HAP-1 (cell line): ENCODE data around the gene PRKD1.
"Not testable (repeated sequence)": the region's sequence is repeated elsewhere in the genome, so short reads cannot be mapped to it uniquely, and the experiment has no call there.

Source experiments
- DNase-seq, 2 experiments: peaks; one replicate each; pipeline ENCODE4 v3.0.0-alpha.2; 2016 to 2020; ENCODE audit warnings: low spot score in 2 of 2
- H3K27me3 ChIP-seq: fragments of 250-450 bp; sonication (Bioruptor Pico); 2 replicates; pipeline ENCODE4 v1.5.1; 2020; ENCODE audit warnings: low read depth, mild to moderate bottlenecking, moderate library complexity
- H3K36me3 ChIP-seq: fragments of 250-450 bp; sonication (Bioruptor Pico); replicated peaks from 2 replicates; pipeline ENCODE4 v1.5.1; 2020; ENCODE audit warnings: mild to moderate bottlenecking
- H3K4me1 ChIP-seq: fragments of 250-450 bp; sonication (Bioruptor Pico); 2 replicates; pipeline ENCODE4 v1.5.1; 2020; ENCODE audit warnings: mild to moderate bottlenecking
- H3K4me3 ChIP-seq: fragments of 250-450 bp; sonication (Bioruptor Pico); 2 replicates; pipeline ENCODE4 v1.5.1; 2020; ENCODE audit warnings: mild to moderate bottlenecking, moderate library complexity
- H3K9me3 ChIP-seq: fragments of 250-450 bp; sonication (Bioruptor Pico); 2 replicates; pipeline ENCODE4 v1.5.1; 2020; ENCODE audit warnings: mild to moderate bottlenecking, moderate library complexity
- in situ Hi-C: fragments of 300-500 bp; cut with MboI; formaldehyde crosslinking; loops from 3 replicates; pipeline ENCODE4 v1.14.3; 2020; ENCODE audit warnings: low sequenced_read_pairs, inconsistent platforms, mixed read lengths

The PRKD1 gene

DNA sequence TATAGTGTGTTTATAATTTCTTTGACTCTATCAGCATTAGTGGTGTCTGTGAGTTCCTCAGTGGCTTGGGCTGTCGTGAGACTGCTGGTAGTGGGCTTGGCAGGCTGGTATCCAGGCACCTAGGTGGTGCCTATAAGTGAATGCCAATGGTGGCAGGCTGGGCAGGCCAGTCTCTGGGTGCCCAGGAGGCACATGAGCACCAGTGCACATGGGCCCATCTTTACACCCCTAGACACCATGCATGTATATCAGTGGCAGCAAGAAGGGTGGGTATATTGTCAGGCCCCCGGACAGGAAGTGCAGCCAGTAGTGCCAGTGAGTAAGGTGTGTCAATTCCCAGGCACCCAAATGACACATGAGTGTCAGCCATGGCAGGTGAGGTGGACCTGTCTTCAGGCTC lies 138.2 kb downstream of the PRKD1 start:
- H3K27me3 ChIP-seq, result no peaks in the 10 kb centered on the region
- DNase-seq, result no peak
- H3K9me3 ChIP-seq, result no peaks in the 10 kb centered on the region; the same call in 1 of the 2 replicates
- H3K4me3 ChIP-seq, result no peak overlapping the region
- H3K36me3 ChIP-seq, result no peaks in the 10 kb centered on the region
- no peaks in the 10 kb centered on the region for H3K4me1 ChIP-seq
- in situ Hi-C loops, result no loop called here

DNA sequence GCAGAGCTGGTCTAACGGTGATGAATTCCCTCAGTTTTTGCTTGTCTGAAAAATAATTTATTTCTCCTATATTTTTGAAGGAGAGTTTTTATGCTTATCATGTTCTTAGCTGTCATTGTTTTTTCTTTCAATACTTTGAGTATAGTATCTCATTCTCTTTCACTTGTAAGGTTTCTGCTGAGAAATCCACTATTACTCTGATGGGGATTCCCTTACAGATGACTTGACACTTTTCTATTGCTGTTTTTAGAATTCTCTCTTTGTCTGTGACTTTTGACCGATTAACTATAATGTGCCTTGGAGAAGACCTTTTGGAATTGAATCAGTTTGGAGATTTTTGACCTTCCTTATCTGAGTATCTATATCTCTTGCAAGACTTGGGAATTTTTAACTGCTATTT lies 139.6 kb downstream of the PRKD1 start:
- Histone ChIP-seq H3K9me3 (peaks cover 6% of the 10 kb centered on the region), H3K27me3 (no peaks in the 10 kb centered on the region), H3K4me1 (no peaks in the 10 kb centered on the region), H3K36me3 (no peaks in the 10 kb centered on the region), H3K4me3 (no peak overlapping the region)
- in situ Hi-C loops, result no loop called here
- no peak for DNase-seq

DNA sequence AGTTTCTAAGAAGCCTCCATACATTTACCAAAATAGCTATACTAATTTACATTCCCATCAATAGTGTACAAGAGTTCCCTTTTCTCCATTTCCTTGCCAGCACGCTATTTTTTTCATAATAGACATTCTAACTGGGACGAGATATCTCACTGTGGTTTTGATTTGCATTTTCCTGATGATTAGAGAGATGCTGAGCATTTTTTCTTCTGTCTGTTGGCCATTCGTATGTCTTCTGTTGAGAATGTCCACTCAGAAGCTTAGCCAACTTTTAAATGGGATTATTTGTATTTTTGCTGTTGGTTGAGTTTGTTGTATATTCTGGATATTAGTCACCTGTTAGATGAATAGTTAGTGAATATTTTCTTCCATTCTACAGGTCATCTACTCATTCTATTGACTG lies 144.1 kb downstream of the PRKD1 start:
- no peak for DNase-seq
- peaks cover 6% of the 10 kb centered on the region for H3K9me3 ChIP-seq
- in situ Hi-C loops, result no loop called here
- no peaks in the 10 kb centered on the region for H3K27me3 ChIP-seq
- H3K36me3 ChIP-seq, result no peaks in the 10 kb centered on the region
- no peaks in the 10 kb centered on the region for H3K4me1 ChIP-seq
- no peak overlapping the region for H3K4me3 ChIP-seq

DNA sequence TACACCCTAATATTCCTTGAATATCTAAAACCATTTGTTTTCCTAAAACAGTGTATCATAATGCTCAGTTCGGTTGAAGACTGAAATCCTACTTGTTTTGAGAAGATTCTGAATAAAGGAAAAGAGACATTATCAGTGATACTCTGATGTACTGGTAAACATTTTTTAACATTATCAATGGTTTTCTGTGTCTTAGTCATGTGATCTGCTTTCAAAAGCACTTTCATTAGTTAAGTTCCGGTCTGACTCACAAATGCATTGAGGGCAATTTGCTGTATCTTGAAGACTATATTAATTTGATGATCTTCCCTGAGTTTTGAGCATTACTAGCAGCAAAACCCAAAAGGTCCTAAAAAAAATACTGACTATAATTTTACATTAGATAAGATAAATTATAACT lies 145.6 kb downstream of the PRKD1 start:
- Histone ChIP-seq H3K36me3 (no peaks in the 10 kb centered on the region), H3K4me1 (no peaks in the 10 kb centered on the region), H3K9me3 (peaks cover 6% of the 10 kb centered on the region), H3K27me3 (no peaks in the 10 kb centered on the region), H3K4me3 (no peak overlapping the region)
- in situ Hi-C loops, result no loop called here
- no peak for DNase-seq

DNA sequence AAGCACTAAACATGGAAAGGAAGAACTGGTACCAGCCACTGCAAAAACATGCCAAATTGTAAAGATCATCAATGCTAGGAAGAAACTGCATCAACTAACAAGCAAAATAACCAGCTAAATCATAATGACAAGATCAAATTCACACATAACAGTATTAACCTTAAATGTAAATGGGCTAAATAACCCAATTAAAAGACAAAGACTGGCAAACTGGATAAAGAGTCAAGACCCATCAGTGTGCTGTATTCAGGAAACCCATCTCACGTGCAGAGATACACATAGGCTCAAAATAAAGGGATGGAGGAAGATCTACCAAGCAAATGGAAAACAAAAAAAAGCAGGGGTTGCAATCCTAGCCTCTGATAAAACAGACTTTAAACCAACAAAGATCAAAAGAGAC lies 150.5 kb downstream of the PRKD1 start:
- H3K27me3 ChIP-seq, H3K9me3 ChIP-seq, H3K4me3 ChIP-seq, H3K36me3 ChIP-seq, DNase-seq, in situ Hi-C loops, H3K4me1 ChIP-seq: not testable (repeated sequence)

DNA sequence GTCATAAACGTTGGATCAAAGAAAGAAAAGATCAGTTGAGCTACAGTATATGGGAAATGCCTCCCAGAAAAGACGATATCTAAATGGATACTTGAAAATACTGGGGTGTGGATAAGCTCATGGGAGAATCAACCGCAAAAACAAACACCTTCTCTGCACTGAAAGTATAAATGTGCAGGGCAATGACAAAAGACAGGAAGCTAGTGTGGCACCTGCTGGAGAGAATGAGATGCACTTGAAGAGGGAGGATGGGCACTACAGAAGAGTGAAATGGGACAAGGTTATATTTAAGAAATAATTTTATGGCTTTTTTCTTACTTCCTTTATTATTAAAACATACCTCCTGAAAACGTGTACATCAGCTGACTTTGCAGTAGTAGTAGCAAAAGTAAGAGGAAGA lies 153.7 kb downstream of the PRKD1 start:
- in situ Hi-C loops, result no loop called here
- Histone ChIP-seq H3K4me3 (no peak overlapping the region), H3K27me3 (no peaks in the 10 kb centered on the region), H3K9me3 (no peaks in the 10 kb centered on the region), H3K36me3 (no peaks in the 10 kb centered on the region), H3K4me1 (no peaks in the 10 kb centered on the region)
- no peak for DNase-seq

DNA sequence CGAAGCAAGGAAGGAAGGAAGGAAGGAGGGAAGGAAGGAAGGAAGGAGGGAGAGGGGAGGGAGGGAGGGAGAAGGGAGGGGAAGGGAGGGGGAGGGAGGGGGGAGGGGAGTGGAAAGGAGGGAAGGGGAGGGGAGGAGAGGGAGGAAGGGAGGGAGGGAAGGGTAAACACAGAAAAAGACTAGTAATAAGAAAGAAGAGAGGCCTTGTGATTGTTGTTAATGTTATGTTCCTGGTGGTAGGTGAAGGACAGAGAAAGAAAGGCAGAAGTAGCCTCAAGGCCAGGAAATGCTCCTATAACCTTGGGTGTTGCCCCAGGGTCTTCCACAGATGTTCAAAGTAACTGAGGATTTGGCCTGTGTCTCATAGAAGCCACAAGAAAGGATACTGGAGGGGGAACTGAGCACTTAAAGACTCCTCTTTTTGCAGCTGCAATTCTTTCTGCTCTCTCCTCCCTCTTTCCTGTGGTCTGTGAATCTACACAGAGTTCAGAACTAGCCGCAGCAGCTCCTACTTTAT lies 164.2 kb downstream of the PRKD1 start:
- in situ Hi-C loops, result no loop called here
- no peaks in the 10 kb centered on the region for H3K36me3 ChIP-seq
- peaks cover 20% of the 10 kb centered on the region for H3K4me1 ChIP-seq
- no peaks in the 10 kb centered on the region for H3K27me3 ChIP-seq
- H3K4me3 ChIP-seq, result no peak overlapping the region
- no peaks in the 10 kb centered on the region for H3K9me3 ChIP-seq
- DNase-seq, result no peak

DNA sequence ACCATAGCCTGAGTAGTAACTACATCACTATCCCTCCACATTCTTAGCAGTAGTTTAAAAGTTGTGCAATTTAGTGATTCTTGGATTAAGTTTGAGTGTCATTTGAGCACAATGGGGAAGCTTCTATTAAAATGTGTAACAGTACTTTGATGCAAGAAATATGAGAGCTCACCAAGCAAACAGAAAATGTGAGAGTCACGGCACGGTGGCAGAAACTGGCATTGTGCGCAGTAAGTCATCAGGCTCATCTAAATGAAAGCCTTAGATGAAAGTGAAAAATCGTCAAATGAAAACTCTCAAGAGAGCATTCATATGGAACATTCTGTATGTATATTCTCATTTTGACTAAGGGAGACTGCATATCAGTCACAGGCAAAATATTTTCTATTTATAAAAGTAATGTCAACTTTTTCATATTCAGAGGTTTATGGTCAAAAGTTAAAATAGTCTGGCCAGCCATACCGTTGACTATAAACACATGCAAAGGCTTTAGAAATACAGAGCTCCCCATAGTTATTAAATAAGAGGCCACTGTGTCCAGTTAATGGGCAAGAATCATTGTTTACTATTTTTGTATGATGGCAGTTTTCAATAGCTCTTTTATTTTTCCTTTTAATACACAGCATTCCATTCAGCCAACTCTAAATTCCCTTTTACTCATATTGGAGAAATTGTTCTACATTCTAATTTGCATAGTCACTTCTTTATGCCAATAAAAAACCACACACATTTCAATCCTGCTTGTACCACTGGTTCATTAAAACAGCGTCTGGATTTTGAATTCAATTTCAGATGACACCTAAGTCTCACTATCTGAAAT lies 167.9 kb downstream of the PRKD1 start:
- in situ Hi-C loops, result no loop called here
- no peaks in the 10 kb centered on the region for H3K9me3 ChIP-seq
- peaks cover 7% of the 10 kb centered on the region for H3K4me1 ChIP-seq
- no peak for DNase-seq
- H3K27me3 ChIP-seq, result no peaks in the 10 kb centered on the region
- no peak overlapping the region for H3K4me3 ChIP-seq
- no peaks in the 10 kb centered on the region for H3K36me3 ChIP-seq

DNA sequence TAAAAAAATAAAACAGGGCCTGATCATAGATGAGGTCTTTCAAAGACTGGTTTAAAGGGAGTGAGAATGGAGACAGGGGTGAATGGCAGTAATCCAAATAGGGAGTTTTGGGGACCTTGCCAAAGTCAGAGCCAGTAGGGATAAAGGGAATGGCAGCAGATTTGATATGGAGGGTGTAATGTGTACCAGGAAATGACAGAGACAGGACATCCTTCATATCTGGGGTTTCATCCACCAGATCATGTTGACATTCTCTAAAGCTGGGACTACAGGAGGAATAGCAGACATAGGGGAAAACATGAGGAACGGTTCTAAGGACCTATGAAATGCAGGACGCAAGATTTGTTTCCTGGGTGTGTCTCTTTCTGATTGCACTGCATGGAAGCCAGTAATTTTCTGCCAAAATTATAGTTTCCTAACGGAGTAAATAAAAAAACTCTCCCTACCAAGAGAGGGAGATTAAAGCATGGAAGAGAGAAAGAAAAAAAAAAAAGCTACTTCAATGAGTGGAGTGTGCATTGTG lies 169.9 kb downstream of the PRKD1 start:
- Histone ChIP-seq H3K27me3 (no peaks in the 10 kb centered on the region), H3K9me3 (no peaks in the 10 kb centered on the region), H3K4me1 (peaks cover 16% of the 10 kb centered on the region), H3K36me3 (no peaks in the 10 kb centered on the region), H3K4me3 (no peak overlapping the region)
- DNase-seq, result no peak
- in situ Hi-C loops, result no loop called here

DNA sequence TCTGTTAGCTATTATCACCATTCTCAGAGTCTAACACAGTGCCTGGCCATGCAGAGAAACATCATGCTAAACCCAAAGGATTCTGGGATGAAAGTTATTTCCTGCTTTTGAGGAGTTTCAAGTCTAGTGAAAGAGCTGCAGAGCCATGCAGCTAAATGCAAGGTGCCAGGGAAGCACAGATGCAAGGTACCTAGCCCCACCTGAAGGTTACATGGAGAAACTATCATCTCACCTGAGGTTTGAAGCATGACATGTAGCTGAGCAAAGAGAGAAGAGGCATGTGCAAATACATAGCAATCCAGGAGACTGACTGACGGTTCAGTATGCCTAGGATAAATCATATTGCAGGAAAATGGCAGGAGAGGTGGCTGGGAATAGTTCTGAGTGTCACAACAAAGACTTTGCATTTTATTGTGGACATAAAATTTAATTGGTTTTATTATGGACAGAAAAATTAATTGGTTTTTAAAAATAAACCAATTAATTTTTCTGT lies 170.4 kb downstream of the PRKD1 start:
- H3K4me1 ChIP-seq, result peaks cover 18% of the 10 kb centered on the region
- no peak overlapping the region for H3K4me3 ChIP-seq
- H3K27me3 ChIP-seq, result no peaks in the 10 kb centered on the region
- no peaks in the 10 kb centered on the region for H3K36me3 ChIP-seq
- no peaks in the 10 kb centered on the region for H3K9me3 ChIP-seq
- no peak for DNase-seq
- in situ Hi-C loops, result no loop called here

DNA sequence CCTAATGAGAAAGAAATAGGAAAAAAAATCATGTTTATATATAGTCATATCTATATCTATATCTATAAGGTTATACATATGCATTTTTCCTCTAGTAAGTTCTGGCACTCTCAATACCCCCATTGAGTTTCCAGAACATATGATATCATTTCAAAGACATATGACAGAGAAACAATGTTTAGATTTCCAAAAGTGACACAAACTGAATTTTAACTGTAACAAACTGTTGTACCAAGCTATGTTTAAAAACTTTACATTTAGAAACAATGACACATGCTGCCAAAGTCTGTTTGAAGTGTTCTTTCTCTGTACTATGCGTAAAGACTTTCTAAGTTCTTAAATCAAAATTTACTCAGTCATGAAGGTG lies 171.6 kb downstream of the PRKD1 start:
- no peaks in the 10 kb centered on the region for H3K9me3 ChIP-seq
- peaks cover 18% of the 10 kb centered on the region for H3K4me1 ChIP-seq
- no peaks in the 10 kb centered on the region for H3K27me3 ChIP-seq
- DNase-seq, result no peak
- no peak overlapping the region for H3K4me3 ChIP-seq
- in situ Hi-C loops, result no loop called here
- no peaks in the 10 kb centered on the region for H3K36me3 ChIP-seq

DNA sequence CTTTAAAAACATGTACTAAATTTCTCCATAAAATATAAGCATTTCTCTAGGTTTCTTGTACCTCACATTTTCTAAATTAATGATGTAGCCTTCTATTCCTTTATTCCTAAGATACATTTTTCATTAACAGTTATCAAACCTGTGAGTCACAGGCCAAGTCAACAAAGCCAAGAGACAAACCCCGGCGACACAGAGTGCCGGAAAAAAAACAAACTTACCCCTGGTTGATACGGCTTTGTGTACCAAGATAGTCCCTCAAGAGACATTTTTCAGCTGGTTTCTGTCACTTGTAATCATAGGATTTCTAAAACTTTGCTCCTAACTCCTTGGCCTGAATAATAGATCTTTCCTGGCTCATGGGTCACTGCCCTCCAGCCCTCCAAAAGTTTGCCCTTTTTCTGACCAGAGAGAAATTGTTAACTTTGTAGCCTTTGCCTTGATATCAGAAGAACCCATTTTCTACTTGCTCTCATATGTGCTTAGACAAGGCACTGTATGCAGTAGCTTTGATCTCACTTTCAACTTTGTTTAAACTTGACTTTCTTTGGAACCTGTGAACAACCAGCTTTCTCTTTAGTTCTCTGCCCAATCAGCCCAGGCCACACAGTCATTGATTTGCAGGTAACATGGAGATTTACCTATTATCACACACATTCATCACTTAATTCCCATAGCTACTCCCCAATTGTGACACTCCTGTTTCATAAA lies 172.2 kb downstream of the PRKD1 start:
- Histone ChIP-seq H3K36me3 (no peaks in the 10 kb centered on the region), H3K9me3 (no peaks in the 10 kb centered on the region), H3K4me1 (peaks cover 18% of the 10 kb centered on the region), H3K4me3 (no peak overlapping the region), H3K27me3 (no peaks in the 10 kb centered on the region)
- no peak for DNase-seq
- in situ Hi-C loops, result no loop called here

DNA sequence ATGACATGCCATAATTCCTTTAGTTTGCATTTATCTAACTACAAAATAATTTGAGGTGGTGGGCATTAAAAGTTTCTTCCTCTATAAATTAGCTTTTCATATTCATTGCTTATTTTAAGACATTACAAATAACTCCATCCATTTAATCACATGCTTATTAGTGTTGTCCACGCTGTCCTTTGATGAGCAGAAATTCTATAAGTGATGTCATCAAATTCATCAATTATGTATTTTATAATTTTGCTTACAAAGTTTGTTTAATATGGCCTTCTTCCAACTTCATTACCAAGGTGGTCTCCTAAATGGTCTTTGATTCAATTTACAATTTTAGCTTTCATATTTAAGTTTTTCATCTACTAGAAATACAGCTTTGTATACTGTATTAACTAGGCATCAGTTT lies 173.5 kb downstream of the PRKD1 start:
- H3K27me3 ChIP-seq, result no peaks in the 10 kb centered on the region
- H3K9me3 ChIP-seq, result no peaks in the 10 kb centered on the region
- H3K4me3 ChIP-seq, result no peak overlapping the region
- in situ Hi-C loops, result no loop called here
- no peaks in the 10 kb centered on the region for H3K36me3 ChIP-seq
- no peak for DNase-seq
- peaks cover 11% of the 10 kb centered on the region for H3K4me1 ChIP-seq
